HL-60/S4 treated with phorbol 12-myristate 13-acetate at 8.2 ng/mL for 4 days and 3 days (cell line): ENCODE results near the gene C2orf74.
"Not testable (repeated sequence)": the region's sequence is repeated elsewhere in the genome, so short reads cannot be mapped to it uniquely, and the experiment has no call there.

ENCODE experiments used
- in situ Hi-C: fragments of 300-500 bp; cut with MboI; formaldehyde crosslinking; loops from 2 replicates; pipeline ENCODE4 v1.15.0; 2022; ENCODE audit warnings: low sequenced_read_pairs

Gene C2orf74

GRCh38 chr2:61161888-61162287 is at the start of gene C2orf74:
TSS of gene C2orf74 (plus strand) at chr2:61162188. CDS start at chr2:61162515, 327 bp downstream.
- in situ Hi-C loops, result no loop called here

- in situ Hi-C loops, result no loop called here
These were observed 47.8 kb upstream of the C2orf74 start for GRCh38 chr2:61114147-61114546.

DNA sequence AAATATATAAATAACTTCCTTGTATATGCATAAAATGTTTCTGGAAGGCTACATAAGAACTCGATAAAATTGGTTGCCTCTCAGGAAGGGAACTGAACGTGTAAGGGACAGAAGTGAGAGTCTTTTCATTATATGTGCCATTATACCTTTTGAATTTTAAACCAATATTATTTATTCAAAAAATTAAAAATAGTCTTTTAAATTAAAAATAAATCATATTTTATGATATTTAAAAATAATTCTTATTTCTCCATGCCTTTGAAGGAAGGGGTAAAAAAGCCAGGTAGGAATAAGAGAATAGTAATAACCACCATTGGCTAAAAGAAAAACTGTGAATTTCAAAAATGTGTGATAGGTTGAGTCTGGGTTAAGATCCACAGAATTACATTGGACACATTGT is 45.7 kb upstream of the C2orf74 start:
- in situ Hi-C loops, result no loop called here

- in situ Hi-C loops, result no loop called here
These were observed 44.5 kb upstream of the C2orf74 start for GRCh38 chr2:61117534-61117933.

- in situ Hi-C loops, result no loop called here
These were observed 36.8 kb upstream of the C2orf74 start for GRCh38 chr2:61125123-61125710.

DNA sequence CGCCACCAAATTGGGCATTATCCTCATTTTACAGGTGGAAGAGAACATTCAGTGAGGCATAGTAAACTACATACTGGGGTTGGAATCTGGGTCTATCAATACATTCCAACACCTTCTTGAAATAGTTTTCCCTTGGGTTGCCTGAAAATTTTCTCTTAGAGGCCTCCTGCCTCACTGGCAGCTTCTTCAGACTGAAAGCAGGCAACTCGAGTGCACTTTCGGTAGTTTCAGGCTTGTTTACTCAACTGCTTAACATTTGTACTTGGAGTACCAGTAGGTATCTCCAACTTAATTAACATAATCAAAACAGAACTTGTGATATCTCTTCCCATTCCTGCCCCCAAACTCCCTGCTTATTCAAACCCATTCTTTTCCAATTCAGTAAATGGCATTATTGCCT is 36.2 kb upstream of the C2orf74 start:
- in situ Hi-C loops, result no loop called here

DNA sequence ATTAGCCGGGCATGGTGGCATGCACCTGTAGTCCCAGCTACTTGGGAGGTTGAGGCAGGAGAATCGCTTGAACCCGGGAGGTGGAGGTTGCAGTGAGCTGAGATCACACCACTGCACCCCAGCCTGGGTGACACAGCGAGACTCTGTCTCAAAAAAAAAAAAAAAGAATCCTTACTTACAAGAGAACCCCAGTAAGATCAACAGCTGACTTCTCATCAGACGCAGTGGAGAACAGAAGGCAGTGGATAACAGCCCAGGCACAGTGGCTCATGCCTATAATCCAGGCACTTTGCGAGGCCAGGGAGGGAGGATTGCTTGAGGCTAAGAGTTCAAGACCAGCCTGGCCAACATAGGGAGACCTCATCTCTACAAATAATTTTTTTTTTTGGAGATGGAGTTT is 33.9 kb upstream of the C2orf74 start:
- in situ Hi-C loops, result not testable (repeated sequence)

GRCh38 chr2:61134141-61134540 is 27.8 kb upstream of the C2orf74 start:
- in situ Hi-C loops, result no loop called here

- in situ Hi-C loops, result no loop called here
These were observed 26.5 kb upstream of the C2orf74 start for GRCh38 chr2:61135510-61135909.

GRCh38 chr2:61138859-61139258 is 23.1 kb upstream of the C2orf74 start:
- in situ Hi-C loops, result no loop called here

- in situ Hi-C loops, result no loop called here
These were observed 20.8 kb upstream of the C2orf74 start for GRCh38 chr2:61141151-61141550.

DNA sequence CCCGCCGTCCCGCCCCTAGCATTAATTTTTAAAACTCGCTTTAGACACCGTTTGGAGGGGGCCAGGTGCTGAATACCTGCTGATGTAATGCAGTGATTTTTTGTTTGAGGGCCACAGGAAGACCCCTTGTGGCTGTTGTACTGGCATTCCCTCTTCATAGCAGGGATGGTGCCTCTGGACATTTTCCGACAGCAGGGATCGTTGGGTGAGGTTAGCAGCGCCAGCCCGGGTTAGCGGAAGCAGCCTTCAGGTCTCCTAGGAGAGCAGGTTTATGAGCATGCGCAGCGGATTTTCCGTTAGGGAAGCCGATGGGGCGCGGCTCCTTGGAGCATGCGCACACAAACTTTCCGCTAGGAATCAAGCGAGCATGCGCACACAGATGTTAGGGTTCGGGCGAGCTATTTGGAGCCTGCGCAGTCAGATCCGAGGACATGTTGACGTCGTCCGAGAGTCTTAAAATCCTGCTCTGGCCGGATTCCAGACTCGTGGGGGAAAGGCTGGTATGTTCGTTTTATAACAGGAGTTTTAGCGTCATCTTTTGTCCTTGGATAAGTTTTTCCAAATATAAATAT is 17.2 kb upstream of the C2orf74 start:
- in situ Hi-C loops, result no loop called here

DNA sequence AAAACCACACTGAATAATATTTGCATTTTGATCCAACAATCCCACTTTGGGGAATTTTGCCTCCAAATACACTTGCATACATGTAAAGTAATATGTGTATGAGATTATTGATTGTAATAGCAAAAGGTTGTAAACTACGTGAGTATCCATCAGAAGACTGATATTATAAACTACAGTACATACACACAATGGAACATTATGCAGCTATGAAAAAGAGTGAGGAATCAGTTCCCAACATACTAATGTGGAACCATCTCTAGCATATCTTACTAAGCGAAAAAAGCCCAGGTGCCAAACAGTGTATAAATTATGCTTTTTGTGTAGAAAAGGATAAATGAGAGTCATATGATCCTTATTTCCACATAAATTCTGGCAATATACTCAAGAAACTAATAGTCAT is 16.0 kb upstream of the C2orf74 start:
- in situ Hi-C loops, result no loop called here

DNA sequence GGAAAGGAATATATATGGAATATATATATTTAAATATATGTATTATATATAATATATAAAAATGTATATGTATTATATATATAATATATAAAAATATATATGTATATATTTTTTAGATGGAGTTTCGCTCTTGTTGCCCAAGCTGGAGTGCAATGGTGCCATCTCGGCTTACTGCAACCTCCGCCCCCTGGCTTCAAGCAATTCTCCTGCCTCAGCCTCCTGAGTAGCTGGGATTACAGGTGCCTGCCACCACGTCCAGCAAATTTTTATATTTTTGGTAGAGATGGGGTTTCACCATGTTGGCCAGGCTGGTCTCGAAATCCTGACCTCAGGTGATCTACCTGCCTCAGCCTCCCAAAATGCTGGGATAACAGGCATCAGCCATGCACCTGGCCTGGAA is 13.9 kb upstream of the C2orf74 start:
- in situ Hi-C loops, result not testable (repeated sequence)

DNA sequence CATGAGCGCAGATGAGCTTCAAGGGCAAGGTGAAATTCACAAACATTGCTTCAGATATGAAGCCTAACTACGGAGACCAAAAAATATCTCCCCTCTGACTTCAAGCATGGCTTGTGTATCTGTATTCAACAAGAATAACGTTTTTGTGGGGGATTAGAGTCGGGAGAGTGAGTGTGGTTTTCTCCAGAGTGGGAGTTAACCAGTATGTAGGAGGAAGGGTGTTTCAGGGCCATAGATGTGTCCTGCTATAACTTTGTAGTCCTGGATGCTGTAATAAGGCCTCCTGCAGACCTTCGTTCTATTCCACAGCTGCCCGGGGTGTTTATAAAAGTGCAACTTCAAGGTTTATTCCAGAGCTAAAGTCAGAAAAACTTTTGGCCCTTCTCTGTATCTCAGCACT is 12.9 kb upstream of the C2orf74 start:
- in situ Hi-C loops, result no loop called here

DNA sequence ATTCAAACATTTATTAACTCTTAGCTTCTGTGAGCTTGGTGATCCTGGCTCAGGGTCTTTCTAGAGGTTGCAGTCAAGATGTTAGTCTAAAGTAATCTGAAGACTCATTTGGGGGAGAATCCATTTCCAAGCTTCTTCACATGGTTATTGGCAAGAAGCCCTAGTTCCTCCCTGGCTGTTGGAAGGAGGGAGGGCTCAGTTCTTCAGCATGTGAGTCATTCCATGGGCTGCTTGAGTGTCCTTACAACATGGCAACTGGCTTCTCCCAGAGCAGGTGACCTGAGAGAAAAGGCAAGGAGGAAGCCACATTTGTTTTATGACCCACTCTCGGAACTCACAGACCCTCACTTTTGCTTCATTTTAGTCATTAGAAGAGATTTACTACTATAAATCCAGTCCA is 10.6 kb upstream of the C2orf74 start:
- in situ Hi-C loops, result no loop called here

DNA sequence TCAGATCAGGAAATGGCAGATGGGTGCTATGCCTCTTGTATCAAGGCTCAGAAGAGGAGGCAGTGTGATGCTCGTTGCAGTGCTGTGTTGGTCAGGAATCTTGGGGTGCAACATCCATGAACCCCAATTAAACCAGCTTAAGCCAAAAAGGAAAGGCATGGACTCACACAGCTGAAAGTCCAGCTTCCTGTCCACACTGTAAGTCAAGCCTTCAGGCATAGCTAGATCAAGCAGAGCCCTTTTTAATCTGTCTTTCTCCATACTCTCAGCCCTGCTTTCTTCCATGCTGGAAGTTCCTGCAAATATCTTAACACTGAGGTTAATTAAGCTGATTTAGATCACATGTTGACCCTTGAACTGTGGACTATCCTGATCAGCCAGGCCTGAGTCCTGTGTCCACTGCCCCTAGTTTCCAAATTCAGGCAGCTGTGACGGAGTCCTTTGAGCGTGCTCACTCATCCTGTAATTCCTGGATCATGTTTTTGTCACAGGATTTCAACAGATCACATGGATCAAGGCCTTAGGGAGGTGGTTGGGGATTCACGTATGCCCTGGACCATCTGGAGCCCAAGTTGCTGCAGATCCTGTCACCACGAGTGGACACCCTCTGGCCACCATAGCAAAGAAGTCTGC is 4.5 kb upstream of the C2orf74 start:
- in situ Hi-C loops, result no loop called here

- in situ Hi-C loops, result no loop called here
These were observed 3.5 kb upstream of the C2orf74 start for GRCh38 chr2:61158356-61158955.

- in situ Hi-C loops, result no loop called here
These were observed 733 bp downstream of the C2orf74 start for GRCh38 chr2:61162721-61163120.

DNA sequence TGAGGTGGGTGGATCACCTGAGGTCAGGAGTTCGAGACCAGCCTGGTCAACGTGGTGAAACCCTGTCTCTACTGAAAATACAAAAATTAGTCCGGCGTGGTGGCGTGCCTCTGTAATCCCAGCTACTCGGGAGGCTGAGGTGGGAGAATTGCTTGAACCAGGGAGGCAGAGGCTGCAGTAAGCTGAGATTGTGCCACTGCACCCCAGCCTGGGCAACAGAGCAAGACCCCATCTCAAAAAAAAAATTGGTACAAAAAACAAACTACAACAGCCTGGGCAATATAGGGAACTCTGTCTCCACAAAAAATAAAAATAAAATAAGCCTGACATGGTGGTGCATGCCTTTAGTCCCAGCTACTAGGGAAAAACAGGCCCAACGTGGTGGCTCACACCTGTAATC is 3.1 kb downstream of the C2orf74 start:
- in situ Hi-C loops, result not testable (repeated sequence)

GRCh38 chr2:61165946-61166345 is 4.0 kb downstream of the C2orf74 start:
- in situ Hi-C loops, result no loop called here

DNA sequence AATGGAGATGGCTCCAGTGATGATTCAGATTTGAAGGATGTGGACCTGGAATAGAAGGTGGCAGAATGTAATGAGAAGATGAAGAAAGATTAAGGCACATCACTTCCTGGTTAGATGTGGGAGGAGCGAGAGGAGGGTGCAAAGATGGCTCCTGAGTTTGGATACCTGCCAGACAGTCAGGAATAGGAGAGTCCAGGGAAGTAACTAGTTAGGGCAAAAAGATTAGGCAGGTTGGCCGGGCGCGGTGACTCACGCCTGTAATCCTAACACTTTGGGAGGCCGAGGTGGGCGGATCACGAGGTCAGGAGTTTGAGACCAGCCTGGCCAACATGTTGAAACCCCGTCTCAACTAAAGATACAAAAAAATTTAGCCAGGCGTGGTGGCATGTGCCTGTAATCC is 5.6 kb downstream of the C2orf74 start:
- in situ Hi-C loops, result no loop called here
